ENCODE results near the gene TCF7L1.
"Not testable (repeated sequence)": the region's sequence is repeated elsewhere in the genome, so short reads cannot be mapped to it uniquely, and the experiment has no call there.

Gene TCF7L1

GRCh38 chr2:85185431-85185940 lies 52.3 kb downstream of the TCF7L1 start:
- no peak for DNase-seq

- DNase-seq: no peak
Observed at GRCh38 chr2:85187069-85187468, 53.9 kb downstream of the TCF7L1 start.

DNA sequence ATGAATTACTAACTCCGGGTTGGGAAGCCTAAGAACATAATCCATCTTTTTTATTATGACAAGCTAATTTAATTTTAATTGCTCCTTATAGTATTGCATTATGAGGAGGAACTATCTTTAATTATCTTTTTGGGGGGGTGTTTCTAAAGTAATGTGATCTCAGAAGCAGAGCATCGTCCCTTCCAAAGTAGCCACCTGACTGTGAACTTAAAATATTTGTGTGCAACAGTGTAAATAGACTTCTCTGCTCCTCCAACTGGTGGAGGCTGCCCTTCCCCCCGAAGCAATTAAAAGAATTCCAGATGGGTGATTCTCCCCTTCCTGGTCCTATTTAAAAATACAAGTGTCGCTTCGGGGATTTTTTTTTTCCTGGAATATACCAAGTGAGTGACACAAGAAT lies 55.7 kb downstream of the TCF7L1 start:
- DNase-seq: no peak

DNA sequence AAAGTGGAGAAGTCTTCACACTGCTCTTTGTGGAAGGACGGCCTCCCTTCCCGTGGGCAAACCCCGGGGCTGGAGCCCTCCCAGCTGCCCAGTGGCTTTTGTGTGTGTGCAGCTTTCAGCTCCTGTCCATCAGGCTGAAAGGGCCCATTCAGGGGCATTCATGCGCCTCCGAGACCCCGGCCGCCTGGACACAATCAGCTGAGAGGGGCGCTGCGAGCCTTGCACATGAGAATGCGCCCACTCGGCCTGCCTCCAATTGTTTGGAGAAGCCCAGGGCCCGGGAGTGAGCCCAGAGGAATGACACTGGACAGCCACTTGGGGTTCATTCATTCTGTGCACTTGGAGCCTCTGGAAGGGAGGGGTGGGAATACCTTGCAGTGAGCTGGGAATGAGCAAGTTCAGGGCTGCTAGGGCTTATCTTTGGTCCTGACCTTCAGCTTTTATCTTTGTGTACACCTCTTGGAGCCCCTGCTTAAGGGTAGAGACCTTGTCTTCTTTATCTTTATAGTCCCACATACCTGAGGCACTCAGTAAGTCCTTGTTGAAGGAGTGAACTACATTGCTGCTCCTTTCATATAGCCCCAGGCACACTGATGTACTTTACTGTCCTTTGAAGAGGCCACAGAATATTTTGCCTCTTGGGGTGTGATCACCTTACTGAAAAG lies 56.5 kb downstream of the TCF7L1 start:
- DNase-seq: no peak

DNA sequence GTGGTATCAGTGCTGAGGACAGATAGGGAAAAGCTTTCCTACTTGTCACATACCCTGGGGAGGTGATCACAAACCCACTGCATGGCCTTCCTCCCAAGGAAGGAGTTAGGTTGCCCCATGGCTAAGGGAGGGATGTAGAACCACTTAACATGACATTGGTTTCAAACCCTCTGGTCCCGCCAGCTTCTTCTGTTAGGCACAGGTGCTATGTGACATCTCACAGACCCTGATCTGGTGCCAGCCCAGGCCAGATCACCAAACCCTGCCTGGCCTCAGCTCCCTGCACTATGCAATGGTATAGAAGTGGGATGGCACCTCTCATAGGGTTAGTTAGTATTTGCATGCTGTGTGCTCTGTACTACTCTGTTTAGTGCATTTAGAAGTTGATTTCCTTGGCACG lies 58.0 kb downstream of the TCF7L1 start:
- no peak for DNase-seq

GRCh38 chr2:85194780-85195480 lies 61.7 kb downstream of the TCF7L1 start:
- peak; percentile 19 for DNase-seq

DNA sequence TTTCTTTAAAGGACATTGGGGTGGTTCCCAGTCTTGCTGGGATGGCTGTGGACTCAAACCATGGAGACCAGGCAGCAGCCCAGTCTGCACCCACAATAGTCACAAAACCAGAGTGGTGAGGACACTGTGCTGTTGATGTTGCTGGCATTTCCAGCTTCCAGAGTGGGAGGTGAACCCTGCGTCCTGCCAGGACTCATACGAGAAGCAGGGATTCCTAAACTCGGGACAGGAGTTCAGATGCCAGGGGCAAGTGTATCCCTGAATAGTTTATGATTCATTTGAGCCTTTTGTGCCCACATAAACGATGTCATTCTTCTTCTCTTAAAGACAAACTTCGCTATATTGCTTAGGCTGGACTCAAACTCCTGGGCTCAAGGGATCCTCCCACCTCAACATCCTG lies 62.8 kb downstream of the TCF7L1 start:
- no peak for DNase-seq

DNA sequence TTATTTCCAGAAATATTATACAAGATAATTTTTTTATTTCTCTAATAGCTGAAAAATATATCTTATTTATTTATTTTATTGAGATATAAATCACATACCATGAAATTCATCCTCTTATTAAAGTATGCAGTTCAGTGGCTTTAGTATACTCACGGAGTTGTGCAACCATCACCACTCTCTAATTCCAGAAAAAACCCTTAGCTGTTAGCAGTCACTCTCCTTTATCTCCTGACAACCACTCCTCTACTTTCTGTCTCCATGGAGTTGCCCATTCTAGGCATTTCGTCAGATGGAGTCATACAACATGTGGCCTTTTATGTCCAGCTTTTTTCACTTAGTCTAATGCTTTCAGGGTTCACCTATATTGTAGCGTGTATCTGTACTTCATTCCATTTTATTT lies 66.5 kb downstream of the TCF7L1 start:
- DNase-seq: no peak

DNA sequence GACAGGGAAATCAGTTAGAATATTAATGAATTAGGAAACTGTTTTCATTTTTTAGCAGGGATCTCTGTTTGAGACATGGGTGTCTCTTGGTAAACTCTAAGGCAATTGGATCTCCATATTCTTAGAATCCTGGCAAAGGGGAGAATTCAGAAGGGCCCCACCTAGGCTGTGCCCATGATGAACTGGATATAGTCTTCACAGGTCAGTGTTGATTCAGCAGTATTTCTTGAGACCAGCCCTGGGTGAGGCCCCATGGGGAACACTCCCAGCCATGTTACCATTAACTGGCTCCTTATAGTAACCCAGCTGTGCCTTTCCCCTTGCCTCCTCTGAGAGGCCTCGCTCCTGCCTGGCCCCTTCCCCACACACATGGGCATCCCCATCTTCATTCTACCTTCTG lies 76.7 kb downstream of the TCF7L1 start:
- DNase-seq: no peak

DNA sequence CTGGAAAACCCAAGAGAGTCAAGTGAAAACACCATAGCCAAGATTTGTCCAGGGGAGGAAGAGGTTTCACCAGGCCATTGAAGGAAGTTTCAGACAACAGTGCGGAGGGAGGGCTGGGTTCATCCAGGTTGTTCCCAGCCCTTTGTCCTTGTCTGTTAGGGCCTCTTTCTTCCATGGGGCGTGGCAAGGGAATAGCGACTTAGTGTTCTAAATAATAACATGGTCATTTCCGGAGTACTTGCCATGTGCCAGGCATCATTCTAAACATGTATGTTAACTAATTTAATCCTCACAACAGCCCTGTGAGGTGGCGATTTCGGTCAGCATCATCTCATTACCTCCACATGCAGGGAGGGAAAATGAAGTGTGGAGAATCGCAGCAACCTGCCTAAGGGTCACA lies 77.3 kb downstream of the TCF7L1 start:
- DNase-seq: no peak

DNA sequence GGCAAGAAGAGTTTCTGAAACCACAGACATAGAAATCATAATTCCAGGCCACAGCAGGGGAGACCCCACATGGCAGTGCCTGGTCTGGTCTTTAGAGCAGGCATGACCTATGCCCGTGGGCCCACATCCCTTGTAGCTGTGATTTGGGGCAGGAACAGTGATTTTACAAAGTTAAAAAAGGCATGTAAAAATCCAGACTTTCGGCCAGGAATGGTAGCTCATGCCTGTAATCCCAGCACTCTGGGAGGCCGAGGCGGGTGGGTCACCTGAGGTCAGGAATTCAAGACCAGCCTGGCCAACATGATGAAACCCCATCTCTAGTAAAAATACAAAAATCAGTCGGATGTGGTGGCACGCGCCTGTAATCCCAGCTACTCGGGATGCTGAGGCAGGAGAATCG lies 78.4 kb downstream of the TCF7L1 start:
- not testable (repeated sequence) for DNase-seq

- no peak for DNase-seq
Observed at GRCh38 chr2:85212841-85213240, 79.6 kb downstream of the TCF7L1 start.

GRCh38 chr2:85213404-85213803 lies 80.2 kb downstream of the TCF7L1 start:
- DNase-seq: no peak

DNA sequence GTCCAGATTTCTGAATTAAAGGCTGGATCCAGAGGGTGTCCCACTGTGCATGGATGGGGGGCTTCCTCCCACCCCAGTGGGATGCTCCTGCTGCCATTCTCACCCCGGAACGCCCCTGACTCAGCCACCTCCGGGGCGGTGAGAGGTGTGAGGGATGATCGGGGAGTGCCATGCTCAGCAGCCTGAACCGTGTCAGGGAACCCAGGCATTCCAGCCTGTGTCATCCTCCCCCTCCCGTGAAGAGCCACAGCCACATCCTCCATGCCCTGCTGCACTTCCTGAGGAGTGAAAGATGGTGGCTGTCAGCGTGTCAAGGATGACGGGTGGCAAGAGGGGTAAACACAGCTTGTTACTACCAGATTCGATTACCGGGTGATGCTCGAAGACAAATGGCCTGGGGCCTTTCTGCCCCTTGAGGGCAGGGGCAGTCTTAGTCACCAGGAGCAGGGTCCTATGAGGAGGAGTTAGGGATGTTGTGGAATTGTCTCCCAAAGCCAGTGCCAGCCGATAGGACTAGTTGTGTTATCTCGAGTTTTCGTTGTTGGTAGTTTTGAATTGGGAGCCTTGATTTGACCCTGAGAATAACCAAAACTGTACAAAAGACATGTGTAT lies 80.8 kb downstream of the TCF7L1 start:
- no peak for DNase-seq

- peak; percentile 42 for DNase-seq
Observed at GRCh38 chr2:85215081-85215447, 81.9 kb downstream of the TCF7L1 start.

- DNase-seq: peak; percentile 44
Observed at GRCh38 chr2:85215448-85216401, 82.5 kb downstream of the TCF7L1 start.

DNA sequence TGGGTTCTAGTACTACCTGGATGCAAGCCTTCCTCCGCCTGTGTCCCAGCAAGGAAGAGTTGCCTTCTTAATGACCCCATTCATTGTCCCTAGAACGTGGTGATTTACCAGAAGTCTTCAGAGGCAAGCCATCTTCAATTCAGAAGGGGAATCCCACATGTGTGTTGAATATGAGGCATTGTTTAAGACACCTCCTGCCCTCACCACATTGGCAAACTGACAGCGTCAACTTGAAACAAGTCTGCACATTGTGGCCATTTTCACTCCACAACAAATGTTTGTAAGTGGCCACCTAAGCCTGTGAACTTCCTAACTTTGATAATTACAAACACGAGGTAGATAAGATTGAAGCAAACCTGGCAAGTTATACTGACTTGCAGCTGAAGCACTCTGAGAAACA lies 83.7 kb downstream of the TCF7L1 start:
- DNase-seq: no peak

DNA sequence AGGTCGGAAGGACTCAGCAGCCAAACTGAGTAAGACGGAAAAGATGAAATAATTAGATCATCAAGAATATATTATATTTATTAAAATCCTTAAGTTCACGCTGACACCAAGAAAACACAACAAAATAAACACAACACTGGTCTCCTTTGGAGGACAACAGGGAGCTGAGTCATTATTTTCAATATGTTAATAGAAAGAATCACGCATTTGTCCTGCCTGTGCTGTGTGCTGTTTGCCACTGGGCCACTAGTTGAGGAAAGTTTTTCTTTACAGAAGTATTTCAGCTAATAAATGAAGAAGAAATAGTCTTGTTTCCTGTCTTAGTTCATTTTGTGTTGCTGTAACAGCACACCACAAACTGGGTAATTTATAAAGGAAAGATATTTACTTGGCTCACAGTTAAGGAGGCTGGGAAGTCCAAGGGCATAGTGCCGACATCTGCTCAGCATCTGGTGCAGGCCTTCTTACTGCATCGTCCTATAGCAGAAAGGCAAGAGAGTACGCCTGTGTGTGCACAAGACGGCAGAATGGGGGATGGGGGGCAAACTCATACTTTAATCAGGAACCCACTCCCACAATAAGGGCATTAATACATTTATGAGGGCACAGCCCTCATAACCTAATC lies 88.0 kb downstream of the TCF7L1 start:
- DNase-seq: no peak

DNA sequence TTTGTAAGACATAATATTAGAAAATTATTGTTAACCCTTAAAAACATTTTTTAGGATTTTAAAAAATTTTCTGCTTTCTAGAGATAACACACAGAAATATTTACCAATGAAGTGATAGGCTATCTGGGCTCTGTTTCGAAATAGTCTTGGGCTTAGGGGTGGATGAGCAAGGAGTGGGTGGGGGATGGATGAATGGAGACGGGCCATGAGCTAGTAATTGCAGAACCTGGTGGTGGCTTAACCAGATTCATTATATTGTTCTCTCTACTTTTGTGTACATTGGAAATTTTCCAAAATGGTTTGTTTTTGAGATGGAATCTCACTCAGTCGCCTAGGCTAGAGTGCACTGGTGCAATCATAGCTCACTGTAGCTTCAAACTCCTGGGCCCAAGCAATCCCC lies 89.6 kb downstream of the TCF7L1 start:
- peak; percentile 54 for DNase-seq

GRCh38 chr2:85226783-85227182 lies 93.6 kb downstream of the TCF7L1 start:
- DNase-seq: no peak

DNA sequence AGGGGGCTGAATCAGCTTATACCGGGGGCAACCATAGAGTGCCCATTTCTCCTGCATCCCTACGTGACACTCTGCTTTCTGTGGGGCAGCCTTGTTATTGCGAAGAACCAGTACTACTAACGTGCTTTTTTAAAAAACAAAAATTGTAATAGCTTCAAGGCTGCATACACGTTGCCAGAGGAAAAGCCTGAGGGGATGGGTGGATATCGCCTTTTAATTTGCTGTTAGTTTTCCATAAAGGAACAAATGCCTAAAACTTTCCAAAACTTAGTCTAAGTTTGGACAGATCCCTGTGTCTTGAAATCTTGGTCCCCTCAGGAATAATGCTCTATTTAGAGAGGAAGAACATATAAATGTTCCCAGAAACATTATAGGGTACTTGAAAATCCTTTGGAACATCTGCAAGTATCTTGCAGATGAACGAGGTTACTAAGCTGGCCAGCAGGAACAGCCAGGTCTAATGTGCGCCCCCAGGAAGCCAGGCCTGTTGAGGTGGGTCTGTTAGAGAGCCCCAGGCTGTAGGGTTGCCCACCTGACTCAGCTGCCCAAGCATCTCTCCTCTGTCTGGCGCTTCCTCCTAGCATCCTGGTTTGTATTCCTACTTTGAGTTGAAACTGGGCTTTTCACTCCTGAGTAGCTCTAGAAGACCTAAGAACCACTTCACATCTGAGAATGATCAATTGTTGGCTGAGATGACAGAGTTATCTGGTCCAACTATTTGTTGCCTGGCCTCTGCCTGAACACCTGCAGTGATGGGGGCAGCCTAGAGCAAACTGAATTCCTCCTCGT lies 97.7 kb downstream of the TCF7L1 start:
- DNase-seq: no peak

DNA sequence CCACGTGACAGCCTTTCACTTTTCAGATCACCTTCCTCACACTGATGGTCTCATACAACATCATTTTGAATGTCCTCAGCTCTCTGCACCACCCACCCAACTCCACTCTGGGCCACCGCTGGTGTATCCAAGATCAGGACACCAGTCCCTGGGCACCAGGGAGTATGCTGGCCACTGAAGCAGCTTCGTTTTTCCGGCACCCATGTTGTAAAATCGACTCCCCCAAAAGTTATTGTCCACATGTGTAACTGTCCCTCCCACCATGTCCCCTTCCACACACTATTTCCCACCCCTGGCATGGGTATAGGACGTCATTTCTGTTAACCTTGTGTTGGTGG lies 98.2 kb downstream of the TCF7L1 start:
- no peak for DNase-seq
